Measurements from ENCODE around the gene C1orf159.

Gene C1orf159

DNA sequence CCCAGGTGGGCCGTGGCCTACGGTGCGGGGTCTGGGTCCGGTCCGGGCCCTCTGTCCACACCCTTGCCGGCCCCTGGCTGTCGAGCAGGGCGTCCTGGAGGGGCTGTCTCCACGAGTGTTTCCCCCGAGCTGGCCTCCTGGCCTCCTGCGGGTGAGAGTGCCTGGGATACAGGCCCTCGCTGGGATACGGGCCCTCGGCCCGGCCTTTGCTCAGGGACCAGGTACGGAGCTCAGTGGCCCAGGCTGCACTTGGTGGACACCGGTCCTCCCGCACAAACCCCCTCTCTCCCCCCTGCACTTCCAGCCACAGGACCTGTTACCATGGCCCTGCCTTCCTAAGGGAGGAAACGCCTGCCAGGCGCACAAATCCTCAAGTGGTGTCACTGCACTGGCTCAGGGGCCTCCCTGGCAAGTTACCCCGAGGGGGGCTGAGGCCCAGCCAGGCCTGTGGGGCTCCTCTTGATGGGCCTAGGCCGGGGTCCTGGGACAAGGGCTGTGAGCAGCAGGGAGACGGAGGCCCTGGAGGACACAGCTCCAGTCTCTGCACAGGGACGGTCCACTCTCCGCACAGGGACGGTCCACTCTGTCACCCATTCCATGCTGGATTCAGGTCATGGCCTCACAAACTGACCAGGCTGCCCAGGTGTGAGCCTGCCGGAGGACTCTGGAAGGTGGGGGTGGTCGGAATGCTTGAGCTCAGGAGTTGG is 23.6 kb downstream of the C1orf159 start:
- DNase-seq (ENCODE audit: low read depth): no peak

DNA sequence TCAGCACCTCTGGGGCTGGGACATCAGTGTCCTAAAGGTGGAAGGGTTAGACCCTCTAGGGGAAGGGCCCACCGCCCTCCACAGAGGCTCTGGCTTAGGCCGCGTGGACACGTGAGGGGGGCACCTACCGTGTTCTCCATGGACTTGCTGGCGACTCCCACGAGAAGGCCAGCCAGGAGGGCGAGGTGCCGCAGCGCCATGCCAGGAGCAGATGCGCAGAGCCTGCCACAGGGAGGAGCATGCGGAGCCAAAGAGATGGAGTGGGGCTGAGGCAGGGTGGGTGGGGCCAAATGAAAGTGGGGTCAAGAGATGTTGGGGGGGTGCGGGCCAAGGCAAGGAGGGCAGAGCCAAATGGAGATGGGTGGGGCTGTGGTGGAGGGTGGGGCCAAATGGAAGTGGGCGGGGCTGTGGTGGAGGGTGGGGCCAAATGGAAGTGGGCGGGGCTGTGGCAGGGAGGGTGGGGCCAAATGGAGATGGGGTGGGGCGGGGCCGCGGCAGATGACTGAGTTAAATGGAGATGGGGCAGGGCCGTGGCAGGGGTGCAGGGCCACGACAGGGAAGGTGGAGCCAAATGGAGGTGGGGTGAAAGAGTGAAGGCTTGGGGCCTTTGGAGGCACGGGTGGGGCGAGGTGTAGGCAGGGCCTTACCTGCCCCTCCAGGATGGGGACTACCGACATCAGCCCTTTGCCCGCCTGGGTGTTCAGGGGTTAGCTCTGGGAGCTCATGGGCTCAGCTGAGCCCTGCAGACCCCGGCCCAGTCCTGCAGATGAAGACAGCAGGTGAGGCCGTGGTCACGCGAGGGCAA is 24.3 kb downstream of the C1orf159 start:
- DNase-seq (ENCODE audit: low read depth): no peak

GRCh38 chr1:1090424-1091343 is 25.2 kb downstream of the C1orf159 start:
- DNase-seq (ENCODE audit: low read depth): no peak

DNA sequence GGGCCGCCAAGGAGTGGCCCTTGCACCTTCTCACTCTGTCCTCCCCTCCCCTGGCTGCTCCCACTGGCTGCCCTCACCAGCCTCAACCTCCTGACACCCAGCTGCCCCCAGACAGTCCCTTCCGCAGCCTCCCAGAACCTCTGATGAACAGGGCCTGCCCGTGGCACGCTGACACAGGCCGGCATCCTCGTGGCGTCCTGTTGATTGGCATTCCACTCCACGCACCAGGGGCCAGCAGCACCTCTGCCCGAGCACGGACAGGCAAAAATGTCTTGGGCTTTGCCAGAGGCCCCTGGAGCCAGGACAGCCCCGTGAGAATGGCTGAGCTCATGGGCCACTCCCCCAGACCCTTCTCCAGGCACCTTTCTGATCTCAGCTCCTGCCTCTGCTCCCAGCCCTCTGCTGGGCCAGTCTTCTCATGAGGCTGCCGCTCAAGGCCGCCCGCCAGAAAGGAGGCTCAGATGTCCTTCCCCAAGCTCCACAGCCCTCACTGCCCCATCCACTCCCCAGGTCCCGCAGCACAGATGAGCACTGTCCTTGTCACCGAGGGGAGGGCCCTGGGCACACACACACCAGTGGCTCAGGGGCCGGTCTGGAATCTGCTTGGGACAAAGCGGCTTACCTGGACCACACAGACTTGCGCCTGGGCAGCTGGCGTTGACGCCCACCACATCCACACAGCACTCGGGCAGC is 26.0 kb downstream of the C1orf159 start:
- DNase-seq (ENCODE audit: low read depth): no peak

DNA sequence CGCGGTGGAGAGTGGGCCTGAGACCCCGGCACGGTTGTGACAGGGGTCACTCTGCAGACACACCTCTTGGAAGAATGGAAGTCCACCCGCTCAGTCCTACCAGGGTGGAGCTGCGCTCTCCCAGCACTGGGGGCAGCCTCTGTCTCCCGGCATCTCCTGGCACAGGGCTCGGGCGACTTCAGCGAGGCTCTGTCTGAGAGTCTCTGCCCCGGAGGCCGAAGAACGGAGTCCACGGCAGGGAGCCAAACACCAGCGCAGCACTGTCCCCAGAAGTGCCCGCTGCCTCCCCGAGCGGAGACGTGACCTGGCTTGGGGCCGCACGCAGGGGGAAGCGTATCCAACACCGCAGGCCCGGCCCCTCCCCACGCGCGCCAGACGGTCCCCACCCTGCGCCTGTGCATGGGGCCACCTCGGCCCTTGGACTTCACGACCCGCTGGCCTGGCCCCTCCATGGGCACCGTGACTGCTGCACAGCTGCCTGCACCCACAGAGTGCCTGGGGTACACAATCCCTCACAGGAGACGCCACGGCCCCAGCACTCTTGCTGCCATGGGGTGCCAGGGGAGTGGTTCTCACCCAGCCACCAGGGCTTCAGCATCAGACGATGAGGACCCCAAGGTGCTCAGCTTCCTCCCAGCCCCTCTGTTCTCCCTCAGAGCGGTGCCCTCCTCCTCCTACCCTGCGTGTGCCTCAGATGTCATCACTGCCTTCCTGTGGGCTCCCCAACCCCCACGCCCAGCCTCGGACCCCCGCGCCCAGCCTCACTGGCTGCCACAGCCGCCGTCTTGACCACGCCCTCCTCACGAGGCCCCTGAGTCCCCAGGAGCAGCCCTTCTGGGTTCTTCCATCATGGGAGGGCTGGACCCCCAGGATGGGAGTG is 26.8 kb downstream of the C1orf159 start:
- no peak for DNase-seq (ENCODE audit: low read depth)

DNA sequence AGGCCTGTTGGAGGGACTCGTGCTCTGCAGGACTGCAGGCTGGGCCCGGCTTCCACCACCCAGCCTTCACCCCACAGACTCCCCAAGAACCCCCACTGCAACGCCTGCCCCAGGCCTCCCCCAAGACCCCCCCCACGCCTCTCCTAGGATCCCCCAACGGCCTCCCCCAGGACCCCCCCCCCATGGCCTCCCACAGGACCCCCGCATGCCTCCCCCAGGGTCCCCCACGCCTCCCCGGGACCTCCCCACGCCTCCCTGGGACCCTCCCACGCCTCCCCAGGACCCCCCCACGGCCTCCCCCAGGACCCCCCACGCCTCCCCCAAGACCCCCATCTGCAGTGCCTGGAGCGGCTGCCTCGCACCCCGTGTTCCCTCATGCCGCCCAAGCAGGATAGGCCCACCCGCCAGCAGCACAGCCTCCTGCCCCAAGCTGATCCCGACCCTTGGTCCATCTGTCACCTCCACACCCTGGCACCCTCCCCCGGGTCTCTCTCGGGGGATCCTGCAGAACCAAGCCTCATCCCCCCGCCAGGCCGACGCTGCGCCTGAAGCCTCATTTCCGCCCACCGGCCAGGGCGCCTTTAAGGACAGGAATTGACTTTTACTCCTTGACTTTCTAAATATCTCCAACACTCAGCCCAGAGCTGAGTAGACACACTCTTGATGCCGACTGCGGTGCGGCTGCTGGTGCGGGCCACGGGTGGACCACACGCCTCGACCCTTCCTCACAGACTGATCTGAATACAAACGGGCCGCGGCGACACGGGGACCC is 27.7 kb downstream of the C1orf159 start:
- no peak for DNase-seq (ENCODE audit: low read depth)

- no peak for DNase-seq (ENCODE audit: low read depth)
These were observed 28.4 kb downstream of the C1orf159 start for GRCh38 chr1:1087351-1088028.

DNA sequence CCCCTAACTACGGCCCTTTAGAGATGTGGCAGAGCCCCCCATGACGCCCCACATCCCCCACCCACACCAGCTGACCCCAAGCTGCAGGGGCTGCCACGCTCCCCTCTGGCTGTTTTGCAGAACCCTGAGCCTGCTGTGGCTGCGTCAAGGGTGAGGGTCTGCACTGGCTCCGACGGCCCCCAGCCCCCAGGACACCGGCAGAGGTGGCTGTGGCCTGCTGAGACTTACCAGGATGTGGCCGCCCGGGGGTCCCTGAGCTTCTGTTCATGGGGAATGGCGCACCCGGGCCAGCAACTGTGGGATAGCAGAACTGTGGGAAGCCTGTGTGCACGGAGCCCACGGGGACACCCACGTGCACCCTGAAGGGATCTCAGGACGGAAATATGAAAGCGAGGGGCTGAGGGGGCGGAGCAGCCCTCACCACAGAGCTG is 29.0 kb downstream of the C1orf159 start:
- DNase-seq (ENCODE audit: low read depth): no peak

- DNase-seq (ENCODE audit: low read depth): no peak
These were observed 29.7 kb downstream of the C1orf159 start for GRCh38 chr1:1085911-1086841.

DNA sequence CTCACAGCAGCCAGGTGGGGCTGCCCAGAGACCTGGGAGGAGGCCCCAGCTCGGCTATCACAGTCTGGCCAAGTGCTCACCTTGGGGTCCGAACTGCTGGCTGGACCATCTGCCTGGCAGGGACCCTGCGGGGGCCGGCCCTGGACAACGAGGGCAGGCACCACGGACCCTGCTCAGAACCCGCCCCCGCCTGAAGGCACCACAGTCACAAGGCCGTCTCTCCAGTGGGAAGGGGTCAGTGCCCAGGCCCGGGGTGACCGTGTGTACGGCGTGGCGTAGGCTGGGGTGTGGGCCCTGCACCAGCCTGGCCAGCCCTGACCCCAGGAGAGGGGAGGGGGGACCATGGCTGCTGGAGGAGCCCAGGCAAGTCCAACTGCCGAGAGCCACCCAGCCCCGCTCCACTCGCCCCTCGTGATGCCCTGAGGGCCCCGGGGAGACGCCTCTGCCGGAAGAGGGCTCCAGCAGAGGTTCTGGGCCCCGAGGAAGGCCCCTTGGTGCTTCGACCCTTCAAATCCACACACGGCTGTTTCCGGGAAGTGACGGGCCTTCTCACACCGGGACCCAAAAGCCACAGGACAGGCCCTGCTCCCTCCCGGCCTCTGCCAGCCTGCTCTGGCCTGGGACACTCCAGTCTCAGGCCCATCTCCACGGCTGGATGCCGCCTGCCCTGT is 30.6 kb downstream of the C1orf159 start:
- no peak for DNase-seq (ENCODE audit: low read depth)

- DNase-seq (ENCODE audit: low read depth): no peak
These were observed 31.3 kb downstream of the C1orf159 start for GRCh38 chr1:1084372-1085170.

GRCh38 chr1:1083416-1084371 is 32.2 kb downstream of the C1orf159 start:
- DNase-seq (ENCODE audit: low read depth): no peak

DNA sequence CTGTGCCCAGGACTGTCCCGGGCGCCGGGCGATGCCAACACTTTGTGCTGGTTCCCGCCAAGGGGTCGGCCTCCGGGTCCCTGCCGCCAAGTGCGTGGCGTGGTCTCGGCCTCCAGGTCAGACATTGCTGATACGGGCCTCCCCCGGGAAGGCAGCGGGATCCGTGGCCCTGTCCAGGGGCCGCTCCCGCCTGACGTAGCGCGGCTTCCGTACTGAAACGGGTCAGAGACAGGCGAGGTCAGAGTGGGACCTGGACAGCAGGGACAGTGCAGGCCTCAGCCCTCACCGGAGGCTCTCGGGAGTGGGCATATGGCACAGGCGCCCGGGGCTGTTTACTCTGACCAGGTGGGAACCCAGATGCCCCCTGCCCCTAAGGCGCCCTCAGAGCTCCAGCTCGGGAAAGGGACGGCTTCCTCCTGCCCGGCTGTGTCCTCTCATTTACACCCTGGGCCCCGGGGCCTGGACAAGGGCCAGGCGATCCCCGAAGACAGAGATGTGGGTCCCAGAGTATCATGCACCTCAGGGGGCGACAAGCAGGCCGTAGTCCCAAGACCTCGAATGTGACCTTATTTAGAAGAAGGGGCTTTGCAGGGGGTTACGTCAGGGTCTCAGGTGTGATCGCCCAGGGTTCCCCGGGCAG is 33.0 kb downstream of the C1orf159 start:
- no peak for DNase-seq (ENCODE audit: low read depth)

GRCh38 chr1:1082239-1082775 is 33.6 kb downstream of the C1orf159 start:
- no peak for DNase-seq (ENCODE audit: low read depth)

All from stimulated activated CD8-positive, alpha-beta memory T cell treated with anti-CD3 and anti-CD28 coated beads, Interleukin-12 subunit alpha, Interleukin-12 subunit beta, amount 100 ng/mL, for 4 hours (primary cell).